Right atrium auricular region (tissue), 2 donors: ENCODE results near the gene TBX15. TPM values are rescaled to one million over a fixed set of nuclear protein-coding genes. Genes with fewer than 3 reads are reported as not detected.
"Not testable (repeated sequence)": the region's sequence is repeated elsewhere in the genome, so short reads cannot be mapped to it uniquely, and the experiment has no call there.

ENCODE experiments used
- DNase-seq: peaks from one replicate; pipeline ENCODE4 v3.0.0-alpha.2; 2019; ENCODE audit warnings: low spot score
- H3K27ac ChIP-seq, 2 donors: fragments of 200-600 bp; sonication (generic); 1 replicate in 1 of 2; 2 replicates in 1 of 2; pipeline ENCODE4 v1.5.1; 2016 to 2019
- H3K27me3 ChIP-seq, 2 donors: fragments of 200-600 bp; sonication (generic); one replicate each; pipeline versions ENCODE4 v1.5.1 to v1.6.0; 2017 to 2019
- H3K36me3 ChIP-seq: fragments of 200-600 bp; sonication (generic); one replicate; pipeline ENCODE4 v1.5.1; 2016
- H3K4me1 ChIP-seq, 2 donors: fragments of 200-600 bp; sonication (generic); one replicate each; pipeline versions ENCODE4 v1.5.1 to v1.6.0; 2017 to 2019
- H3K4me3 ChIP-seq, 2 donors: fragments of 200-600 bp; sonication (generic); 1 replicate in 1 of 2; 2 replicates in 1 of 2; pipeline ENCODE4 v1.5.1; 2017 to 2019; ENCODE audit warnings: mild to moderate bottlenecking in 1 of 2, moderate library complexity in 1 of 2
- H3K9me3 ChIP-seq, 2 donors: fragments of 200-600 bp; sonication (generic); one replicate each; pipeline ENCODE4 v1.5.1; 2019
- total RNA-seq, 2 donors: library from RNA; depleted of rRNA; stranded (reverse); fragments of >200 nt; gene quantifications; one replicate each; pipeline ENCODE4 v1.1.0, GENCODE V29; 2016
- TF ChIP-seq, protein P1 (sequence below), 2 donors: fragments of 200-600 bp; sonication (generic); IDR thresholded peaks; one replicate each; pipeline ENCODE4 v1.5.1; 2019; ENCODE audit warnings: antibody characterized with exemption in 2 of 2

The TBX15 gene
- total RNA-seq, 2 donors from 2014 or later = 2.1 to 3.6 TPM

DNA sequence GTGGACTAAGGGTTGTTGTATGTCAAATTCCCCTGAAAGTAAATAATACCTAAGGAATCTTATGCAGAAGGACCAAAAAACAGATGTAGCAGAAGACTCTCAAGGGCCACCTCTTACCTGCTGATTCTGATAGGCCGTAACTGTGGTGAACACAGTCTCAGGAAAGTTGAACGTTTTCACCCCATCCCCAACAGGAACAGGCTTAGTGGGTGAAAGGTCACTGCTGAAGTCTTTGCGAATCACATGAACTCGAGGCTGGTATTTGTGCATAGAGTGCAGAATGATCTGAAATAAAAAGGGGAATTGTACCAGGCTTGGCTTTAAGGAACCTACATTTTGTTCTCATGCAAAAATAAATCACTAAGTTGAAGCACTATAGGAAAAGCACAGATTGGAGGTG lies 64.8 kb downstream of the TBX15 start:
- no peaks in the 10 kb centered on the region for H3K9me3 ChIP-seq
- no peak overlapping the region for H3K4me3 ChIP-seq
- no peaks in the 10 kb centered on the region for H3K27me3 ChIP-seq
- no peak overlapping the region for H3K27ac ChIP-seq
- H3K4me1 ChIP-seq = no peaks in the 10 kb centered on the region
- H3K36me3 ChIP-seq = no peaks in the 10 kb centered on the region
- TF ChIP-seq, protein P1, sequence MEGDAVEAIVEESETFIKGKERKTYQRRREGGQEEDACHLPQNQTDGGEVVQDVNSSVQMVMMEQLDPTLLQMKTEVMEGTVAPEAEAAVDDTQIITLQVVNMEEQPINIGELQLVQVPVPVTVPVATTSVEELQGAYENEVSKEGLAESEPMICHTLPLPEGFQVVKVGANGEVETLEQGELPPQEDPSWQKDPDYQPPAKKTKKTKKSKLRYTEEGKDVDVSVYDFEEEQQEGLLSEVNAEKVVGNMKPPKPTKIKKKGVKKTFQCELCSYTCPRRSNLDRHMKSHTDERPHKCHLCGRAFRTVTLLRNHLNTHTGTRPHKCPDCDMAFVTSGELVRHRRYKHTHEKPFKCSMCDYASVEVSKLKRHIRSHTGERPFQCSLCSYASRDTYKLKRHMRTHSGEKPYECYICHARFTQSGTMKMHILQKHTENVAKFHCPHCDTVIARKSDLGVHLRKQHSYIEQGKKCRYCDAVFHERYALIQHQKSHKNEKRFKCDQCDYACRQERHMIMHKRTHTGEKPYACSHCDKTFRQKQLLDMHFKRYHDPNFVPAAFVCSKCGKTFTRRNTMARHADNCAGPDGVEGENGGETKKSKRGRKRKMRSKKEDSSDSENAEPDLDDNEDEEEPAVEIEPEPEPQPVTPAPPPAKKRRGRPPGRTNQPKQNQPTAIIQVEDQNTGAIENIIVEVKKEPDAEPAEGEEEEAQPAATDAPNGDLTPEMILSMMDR (IDR thresholded peaks at IDR 0.05) = no peak
- DNase-seq = no peak

DNA sequence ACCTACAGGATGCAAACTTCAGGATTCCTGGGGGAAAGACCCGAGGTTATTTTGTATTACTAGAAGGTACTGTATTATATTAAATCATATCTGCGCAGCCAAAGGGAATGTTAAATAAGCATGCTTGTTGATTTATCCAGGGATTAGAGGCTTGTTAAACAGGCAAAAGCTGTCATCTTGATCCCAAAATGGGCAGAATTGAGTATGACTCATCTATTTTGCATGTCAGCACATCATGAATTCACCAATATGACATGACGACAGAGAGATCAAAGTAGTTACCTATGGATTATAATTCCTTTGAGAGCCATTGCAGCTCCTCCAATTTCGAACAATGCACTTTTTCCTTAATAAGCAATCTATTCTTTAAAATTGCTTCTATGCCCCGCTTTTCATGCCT lies 66.1 kb downstream of the TBX15 start:
- no peak for DNase-seq
- Histone ChIP-seq H3K27ac (no peak overlapping the region), H3K27me3 (no peaks in the 10 kb centered on the region), H3K4me1 (no peaks in the 10 kb centered on the region), H3K4me3 (no peak overlapping the region), H3K9me3 (no peaks in the 10 kb centered on the region), H3K36me3 (no peaks in the 10 kb centered on the region)
- TF ChIP-seq, protein P1 (IDR thresholded peaks at IDR 0.05) = no peak

DNA sequence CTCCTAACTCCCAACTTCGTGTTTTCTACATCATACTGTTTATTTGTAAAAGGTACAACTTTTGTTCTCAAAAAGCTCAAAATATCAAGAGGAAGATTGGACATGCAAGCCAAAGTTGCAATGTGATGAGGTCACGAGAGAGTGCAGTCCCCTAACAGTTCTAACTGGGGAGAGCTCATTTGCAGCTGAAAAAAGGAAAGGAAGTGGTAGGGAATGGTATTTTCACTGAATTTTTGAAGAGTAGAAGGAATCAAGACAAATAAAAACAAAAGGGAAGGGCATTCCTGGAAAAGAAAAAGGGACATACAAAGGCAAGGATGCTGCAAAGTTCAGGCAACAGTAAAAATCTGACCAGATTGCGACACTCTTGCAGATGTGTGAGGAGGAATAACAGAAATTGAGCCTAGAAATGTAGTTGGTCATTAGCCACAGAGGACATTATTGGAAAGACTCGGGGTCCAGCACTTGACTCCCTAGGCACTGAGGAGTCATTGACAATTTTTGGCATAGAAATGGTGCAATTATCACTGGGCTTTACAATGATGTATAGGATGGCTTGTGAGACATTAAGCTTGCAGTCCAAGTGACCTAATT lies 67.9 kb downstream of the TBX15 start:
- Histone ChIP-seq H3K4me1 (no peaks in the 10 kb centered on the region), H3K9me3 (no peaks in the 10 kb centered on the region), H3K27me3 (no peaks in the 10 kb centered on the region), H3K27ac (no peak overlapping the region), H3K4me3 (no peak overlapping the region), H3K36me3 (no peaks in the 10 kb centered on the region)
- TF ChIP-seq, protein P1 (IDR thresholded peaks at IDR 0.05) = no peak
- no peak for DNase-seq

DNA sequence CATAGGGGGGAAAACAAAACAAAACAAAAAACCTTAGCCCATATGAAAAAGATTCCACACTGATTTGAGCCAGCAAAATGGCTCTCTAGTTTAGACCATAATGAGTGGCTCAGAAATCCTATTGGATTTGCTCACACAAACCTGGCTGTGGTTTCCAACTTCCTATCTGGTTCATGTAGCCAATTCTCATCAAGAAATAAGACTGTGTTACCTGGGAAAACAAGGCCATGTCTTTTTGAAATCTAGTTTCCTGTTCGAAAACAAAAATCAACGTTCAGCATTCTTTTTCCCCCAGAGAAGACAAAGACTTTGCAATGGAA lies 69.2 kb downstream of the TBX15 start:
- Histone ChIP-seq H3K9me3 (no peaks in the 10 kb centered on the region), H3K27me3 (no peaks in the 10 kb centered on the region), H3K4me1 (no peaks in the 10 kb centered on the region), H3K4me3 (no peak overlapping the region), H3K27ac (no peak overlapping the region), H3K36me3 (no peaks in the 10 kb centered on the region)
- DNase-seq = no peak
- TF ChIP-seq, protein P1 (IDR thresholded peaks at IDR 0.05) = no peak

DNA sequence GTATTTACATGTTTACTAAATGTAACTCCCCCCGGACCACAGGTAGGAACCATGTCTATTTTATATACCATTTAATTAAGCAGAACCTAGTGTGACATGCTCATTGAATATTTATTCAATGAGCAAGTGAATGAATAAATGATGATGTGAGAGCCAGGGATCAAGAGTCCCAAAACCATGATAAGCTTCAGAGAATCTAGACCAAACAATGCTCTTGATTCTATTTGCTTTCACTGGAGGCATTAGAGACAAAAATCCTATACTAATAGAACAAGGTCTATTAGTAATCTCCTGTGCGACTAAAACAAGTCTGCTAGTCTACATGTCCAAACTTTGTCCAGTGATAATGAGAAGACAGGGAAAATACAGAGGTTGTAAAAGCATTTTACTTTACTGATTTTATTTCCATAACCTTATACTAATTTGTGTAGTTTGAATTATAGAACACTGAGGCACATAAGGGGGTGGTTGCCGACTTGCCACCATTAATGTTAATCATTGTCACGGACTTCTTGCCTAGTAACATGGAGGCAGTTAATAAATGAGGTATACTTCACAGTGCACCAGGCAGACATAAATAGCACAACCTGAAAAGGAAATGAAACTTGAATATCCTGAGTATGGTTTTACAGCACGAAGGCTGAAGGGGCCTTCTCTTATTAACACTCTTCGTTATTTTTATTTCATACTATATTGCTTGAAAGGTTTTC lies 69.8 kb downstream of the TBX15 start:
- DNase-seq = no peak
- Histone ChIP-seq H3K4me1 (no peaks in the 10 kb centered on the region), H3K9me3 (no peaks in the 10 kb centered on the region), H3K36me3 (no peaks in the 10 kb centered on the region), H3K4me3 (no peak overlapping the region), H3K27ac (no peak overlapping the region), H3K27me3 (no peaks in the 10 kb centered on the region)
- TF ChIP-seq, protein P1 (IDR thresholded peaks at IDR 0.05) = no peak

DNA sequence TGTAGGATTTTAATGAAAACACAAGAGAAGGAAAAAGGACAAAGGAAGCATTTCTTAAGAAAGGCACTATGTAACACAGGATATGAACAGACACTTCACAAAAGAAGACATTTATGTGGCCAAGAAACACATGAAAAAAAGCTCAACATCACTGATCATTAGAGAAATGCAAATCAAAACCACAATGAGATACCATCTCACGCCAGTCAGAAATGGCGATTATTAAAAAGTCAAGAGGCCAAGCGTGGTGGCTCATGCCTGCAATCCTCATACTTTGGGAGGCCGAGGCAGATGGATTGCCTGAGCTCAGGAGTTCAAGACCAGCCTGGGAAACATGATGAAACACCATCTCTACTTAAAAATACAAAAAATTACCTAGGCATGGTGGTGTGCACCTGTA lies 71.8 kb downstream of the TBX15 start:
- not testable (repeated sequence) for H3K4me3 ChIP-seq, DNase-seq, H3K27ac ChIP-seq, H3K36me3 ChIP-seq, H3K4me1 ChIP-seq, H3K9me3 ChIP-seq, H3K27me3 ChIP-seq
